Coronary artery (tissue), 2 donors: Measurements from ENCODE around the gene HSPB3.

Experiments
- DNase-seq: peaks from one replicate; pipeline ENCODE4 v3.0.0-alpha.2; 2017; ENCODE audit warnings: low spot score
- H3K27ac ChIP-seq, 2 donors: fragments of 200-600 bp; sonication (generic); one replicate each; pipeline ENCODE4 v1.5.1; 2016 to 2019
- H3K4me3 ChIP-seq: fragments of 200-600 bp; sonication (generic); 2 replicates; pipeline ENCODE4 v1.5.1; 2016; ENCODE audit warnings: mild to moderate bottlenecking, moderate library complexity
- TF ChIP-seq, protein P1 (sequence below): fragments of 200-600 bp; sonication (generic); IDR thresholded peaks from one replicate; pipeline ENCODE4 v1.5.1; 2019; ENCODE audit warnings: antibody characterized with exemption

The HSPB3 gene

DNA sequence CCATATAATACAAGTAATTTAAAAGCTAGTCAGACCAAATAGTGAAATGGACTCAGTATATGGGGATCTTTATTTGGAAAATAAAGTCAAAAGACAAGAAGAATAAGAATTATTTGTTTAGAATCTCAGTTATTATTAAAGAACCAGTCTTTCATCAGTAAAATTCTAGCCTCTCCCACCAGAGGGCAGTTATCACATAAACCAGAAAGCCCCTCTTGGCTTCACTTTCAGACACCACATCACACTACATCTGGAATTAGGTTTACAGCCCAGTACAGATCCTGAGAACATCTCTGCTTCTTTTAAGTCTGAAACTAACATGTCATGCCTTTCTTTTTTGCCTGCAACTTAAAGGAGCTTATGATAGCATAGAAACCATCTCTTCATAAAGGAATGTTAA, 12.2 kb upstream of the HSPB3 start:
- H3K4me3 ChIP-seq, result no peak overlapping the region
- no peak for DNase-seq
- H3K27ac ChIP-seq, result no peak overlapping the region
- TF ChIP-seq, protein P1, sequence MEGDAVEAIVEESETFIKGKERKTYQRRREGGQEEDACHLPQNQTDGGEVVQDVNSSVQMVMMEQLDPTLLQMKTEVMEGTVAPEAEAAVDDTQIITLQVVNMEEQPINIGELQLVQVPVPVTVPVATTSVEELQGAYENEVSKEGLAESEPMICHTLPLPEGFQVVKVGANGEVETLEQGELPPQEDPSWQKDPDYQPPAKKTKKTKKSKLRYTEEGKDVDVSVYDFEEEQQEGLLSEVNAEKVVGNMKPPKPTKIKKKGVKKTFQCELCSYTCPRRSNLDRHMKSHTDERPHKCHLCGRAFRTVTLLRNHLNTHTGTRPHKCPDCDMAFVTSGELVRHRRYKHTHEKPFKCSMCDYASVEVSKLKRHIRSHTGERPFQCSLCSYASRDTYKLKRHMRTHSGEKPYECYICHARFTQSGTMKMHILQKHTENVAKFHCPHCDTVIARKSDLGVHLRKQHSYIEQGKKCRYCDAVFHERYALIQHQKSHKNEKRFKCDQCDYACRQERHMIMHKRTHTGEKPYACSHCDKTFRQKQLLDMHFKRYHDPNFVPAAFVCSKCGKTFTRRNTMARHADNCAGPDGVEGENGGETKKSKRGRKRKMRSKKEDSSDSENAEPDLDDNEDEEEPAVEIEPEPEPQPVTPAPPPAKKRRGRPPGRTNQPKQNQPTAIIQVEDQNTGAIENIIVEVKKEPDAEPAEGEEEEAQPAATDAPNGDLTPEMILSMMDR, result peak; percentile 21

DNA sequence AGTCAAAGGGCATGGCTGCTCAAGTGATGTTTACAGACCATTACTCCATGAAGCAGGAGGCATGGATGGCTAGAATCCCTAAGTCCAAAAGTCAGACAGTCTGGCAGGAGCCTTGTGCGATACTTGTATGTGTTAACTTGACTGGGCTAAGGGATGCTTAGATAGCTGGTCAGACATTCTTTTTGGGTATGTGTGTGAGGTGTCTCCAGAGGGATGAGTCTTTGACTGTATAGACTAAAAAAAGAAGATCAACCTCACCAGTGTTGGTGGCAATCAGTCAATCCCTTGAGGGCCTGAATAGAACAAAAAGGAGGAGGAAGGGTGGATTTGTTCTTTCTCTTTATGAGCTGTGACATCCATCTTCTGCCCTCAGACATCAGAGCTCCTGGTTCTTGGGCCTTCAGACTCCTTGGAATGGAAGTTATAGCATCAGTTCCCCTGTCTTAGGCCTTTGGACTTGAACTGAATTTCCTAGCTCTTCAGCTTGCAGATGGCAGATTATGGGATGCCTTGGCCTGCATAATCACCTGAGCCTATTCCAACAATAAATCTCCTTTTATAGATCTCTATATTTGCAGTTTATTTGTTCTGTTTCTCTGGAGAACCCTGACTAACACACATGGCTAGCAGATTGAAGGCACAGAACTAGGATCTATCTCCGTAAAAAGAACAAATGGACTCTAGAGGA, 9.7 kb upstream of the HSPB3 start:
- Histone ChIP-seq H3K27ac (peak overlapping the region in 1 of 2 donors; percentile 79), H3K4me3 (no peak overlapping the region)
- TF ChIP-seq, protein P1, result no peak

DNA sequence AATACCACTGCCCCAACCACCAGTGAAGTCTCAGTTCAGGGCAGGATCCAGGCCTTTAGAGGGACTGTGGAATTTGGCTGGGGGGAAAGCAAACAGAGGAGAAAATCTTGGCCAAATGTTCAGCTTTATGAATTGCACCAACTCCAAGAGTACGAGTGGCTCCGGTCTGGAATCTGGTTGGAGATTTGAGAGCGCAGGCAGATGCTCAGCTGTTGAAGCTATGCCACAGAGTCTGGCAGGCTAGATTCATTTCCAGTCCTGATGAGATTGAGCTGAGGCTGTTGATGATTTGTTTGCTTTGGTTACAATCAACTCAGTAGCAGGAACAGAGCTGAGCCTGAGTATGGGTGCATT, 9.1 kb upstream of the HSPB3 start:
- Histone ChIP-seq H3K4me3 (peak overlapping the region; percentile 27), H3K27ac (peak overlapping the region in 1 of 2 donors; percentile 79)

More for the DNA sequence above, 9.7 kb upstream of the HSPB3 start:
- DNase-seq, result no peak

DNA sequence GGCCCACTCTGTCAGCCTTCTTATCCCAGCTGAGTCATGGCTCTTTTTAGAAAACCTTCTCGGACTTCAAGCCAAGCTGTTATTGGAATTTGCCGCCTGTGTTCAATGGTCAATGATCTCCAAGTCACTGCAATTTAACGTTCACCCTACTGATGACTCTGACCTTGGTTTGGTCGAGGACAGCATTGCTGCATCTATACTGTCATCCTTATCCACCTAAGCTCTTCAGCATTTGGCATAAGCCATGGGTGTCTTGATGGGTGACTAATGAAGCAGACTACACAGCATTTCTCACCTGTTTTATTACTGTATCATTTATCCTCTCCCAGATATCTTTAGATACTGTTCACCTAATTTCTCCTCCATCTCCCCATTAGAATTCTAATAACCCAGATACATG, 5.6 kb upstream of the HSPB3 start:
- Histone ChIP-seq H3K27ac (no peak overlapping the region), H3K4me3 (no peak overlapping the region)
- TF ChIP-seq, protein P1, result no peak
- no peak for DNase-seq

More for the DNA sequence above, 9.1 kb upstream of the HSPB3 start:
- no peak for DNase-seq
- TF ChIP-seq, protein P1, result no peak

DNA sequence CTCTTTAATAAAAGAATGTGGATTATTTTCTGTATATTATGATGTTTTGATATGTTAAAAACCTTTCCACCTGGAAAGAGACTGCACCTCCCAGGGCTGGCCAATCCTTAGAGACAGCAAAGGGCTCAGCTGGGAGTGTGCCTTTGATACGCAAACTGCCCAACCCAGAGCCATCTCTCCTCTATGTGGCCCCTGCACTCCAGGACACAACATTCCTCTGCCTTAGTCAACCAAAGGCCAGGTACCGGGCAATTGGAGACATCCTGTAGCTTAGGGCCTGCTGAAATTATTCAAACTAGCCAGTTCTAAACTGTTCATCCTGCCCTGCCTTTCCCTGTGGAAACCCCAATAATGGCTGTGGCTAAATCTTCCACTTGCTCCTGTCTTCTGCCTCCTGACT, 5.0 kb upstream of the HSPB3 start:
- H3K4me3 ChIP-seq, result no peak overlapping the region
- TF ChIP-seq, protein P1, result no peak
- no peak for DNase-seq
- no peak overlapping the region for H3K27ac ChIP-seq

DNA sequence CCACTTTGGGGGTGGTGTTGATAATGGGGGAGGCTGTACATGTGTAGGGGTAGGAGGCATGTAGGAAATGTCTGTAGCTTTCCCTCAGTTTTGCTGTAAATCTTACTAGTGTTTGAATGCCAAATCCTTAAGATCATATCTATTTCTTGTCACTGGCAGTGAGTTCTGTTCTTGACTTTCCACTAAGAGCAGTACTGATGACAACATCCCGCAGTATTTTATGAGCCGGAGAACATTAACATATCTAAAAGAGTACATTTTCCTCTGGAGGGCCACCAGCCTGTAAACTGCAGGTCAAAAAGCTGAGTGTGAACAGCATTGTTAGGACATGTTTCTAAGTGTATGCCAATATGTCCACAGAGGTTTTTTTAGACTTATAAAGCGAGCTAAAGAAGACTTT, 2.5 kb upstream of the HSPB3 start:
- DNase-seq, result no peak
- TF ChIP-seq, protein P1, result no peak
- no peak overlapping the region for H3K27ac ChIP-seq
- no peak overlapping the region for H3K4me3 ChIP-seq

DNA sequence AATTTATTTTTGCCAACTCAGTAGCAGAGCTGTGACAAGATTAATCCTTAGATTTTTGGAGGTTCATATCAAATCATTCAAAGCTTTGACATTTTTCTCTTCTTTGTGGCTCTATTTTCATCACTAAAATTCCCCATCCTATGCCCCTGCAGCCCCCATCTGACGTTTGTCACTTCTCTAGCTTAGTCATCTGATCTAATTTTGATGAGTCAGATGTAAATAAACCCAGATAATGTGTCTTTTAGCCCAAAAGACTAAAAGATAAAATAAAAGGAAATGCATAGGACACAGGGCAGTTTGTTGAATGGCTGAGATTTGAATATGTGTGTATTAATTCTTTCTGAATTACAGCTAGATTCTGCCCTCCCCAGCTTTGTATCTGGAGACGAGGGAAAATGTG, 897 bp upstream of the HSPB3 start:
- H3K27ac ChIP-seq, result no peak overlapping the region
- H3K4me3 ChIP-seq, result no peak overlapping the region
- no peak for DNase-seq
- TF ChIP-seq, protein P1, result no peak
